LNCAP (cell line): Measurements from ENCODE around the gene BNC2.

ENCODE experiments used
- TF ChIP-seq, protein P1 (sequence below): fragments of 450-650 bp; IDR thresholded peaks from 2 replicates; pipeline ENCODE4 v1.5.1; 2017; ENCODE audit warnings: mild to moderate bottlenecking

BNC2 gene

DNA sequence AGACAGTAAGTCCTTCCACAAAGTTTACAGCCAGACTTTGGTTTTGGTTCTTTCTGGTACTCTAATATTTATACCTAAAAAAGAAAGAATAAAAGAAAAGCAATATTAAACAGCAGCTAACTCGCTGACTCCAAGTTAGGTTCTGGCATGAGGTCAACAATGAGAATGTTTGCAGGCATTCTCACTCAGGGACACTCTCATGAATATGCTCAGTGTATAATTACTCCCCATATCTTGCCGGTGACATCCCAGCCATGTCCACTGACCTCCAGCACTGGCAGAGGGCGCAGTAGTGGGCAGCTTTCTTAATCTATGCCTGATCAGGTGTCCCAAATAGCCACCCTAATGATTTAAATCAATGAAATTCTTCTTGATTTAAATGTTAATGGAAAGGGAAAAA lies 151.5 kb downstream of the BNC2 start:
- TF ChIP-seq, protein P1, sequence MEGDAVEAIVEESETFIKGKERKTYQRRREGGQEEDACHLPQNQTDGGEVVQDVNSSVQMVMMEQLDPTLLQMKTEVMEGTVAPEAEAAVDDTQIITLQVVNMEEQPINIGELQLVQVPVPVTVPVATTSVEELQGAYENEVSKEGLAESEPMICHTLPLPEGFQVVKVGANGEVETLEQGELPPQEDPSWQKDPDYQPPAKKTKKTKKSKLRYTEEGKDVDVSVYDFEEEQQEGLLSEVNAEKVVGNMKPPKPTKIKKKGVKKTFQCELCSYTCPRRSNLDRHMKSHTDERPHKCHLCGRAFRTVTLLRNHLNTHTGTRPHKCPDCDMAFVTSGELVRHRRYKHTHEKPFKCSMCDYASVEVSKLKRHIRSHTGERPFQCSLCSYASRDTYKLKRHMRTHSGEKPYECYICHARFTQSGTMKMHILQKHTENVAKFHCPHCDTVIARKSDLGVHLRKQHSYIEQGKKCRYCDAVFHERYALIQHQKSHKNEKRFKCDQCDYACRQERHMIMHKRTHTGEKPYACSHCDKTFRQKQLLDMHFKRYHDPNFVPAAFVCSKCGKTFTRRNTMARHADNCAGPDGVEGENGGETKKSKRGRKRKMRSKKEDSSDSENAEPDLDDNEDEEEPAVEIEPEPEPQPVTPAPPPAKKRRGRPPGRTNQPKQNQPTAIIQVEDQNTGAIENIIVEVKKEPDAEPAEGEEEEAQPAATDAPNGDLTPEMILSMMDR = no peak

DNA sequence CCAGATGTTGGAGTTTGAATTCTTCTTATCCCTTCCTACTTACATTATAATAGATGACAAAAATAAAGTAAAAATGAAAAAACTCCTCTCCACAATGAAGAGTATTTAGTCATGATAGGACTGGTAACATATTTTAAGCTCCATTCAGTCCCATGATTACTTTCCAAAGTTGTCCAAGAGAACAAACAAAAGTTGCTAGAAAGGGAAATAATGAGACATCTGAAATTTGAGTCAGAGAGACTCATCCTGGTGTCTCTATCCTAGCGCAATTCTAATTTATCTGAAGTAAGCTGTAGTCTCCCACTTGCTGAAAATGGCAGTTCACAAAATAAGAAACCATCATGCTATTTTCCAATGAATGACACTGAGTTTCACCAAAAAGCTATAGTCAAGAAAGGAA lies 152.2 kb downstream of the BNC2 start:
- TF ChIP-seq, protein P1 = no peak

DNA sequence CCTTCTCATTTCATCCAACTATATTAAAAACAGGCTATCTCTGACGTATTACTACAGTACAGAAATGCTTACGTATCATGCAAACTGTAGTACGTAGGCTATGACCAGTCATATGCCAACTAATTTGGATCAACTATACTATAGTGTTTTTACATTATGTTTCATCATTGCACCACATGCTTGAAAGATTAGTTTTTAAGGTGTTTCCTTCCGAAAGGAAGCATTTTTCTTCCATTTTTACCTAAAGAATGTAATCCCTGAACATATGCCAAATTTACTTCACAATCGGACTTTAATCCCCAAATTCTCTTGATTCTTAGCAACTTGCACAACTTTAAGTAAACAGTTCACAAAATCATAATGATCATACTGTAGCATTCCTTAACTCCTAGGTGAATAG lies 153.9 kb downstream of the BNC2 start:
- TF ChIP-seq, protein P1 = no peak

DNA sequence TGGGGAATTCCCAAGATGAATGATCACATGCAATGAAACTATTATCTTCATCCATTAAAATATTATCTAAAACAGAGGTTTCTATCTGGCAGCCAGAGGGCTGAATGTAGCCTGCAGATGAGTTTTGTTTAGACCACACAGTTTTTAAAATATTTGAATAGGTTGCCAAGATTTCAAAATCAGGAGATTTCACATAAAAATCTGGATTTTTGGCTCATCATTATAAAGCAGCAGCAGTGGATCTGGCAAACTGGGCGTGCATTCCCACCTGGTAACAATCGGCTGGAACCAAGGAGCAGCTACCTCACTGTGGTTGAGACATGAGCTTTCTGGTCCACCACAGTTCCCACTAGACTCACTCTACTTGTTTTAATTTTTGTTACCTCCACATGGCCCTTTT lies 155.1 kb downstream of the BNC2 start:
- TF ChIP-seq, protein P1 = no peak

DNA sequence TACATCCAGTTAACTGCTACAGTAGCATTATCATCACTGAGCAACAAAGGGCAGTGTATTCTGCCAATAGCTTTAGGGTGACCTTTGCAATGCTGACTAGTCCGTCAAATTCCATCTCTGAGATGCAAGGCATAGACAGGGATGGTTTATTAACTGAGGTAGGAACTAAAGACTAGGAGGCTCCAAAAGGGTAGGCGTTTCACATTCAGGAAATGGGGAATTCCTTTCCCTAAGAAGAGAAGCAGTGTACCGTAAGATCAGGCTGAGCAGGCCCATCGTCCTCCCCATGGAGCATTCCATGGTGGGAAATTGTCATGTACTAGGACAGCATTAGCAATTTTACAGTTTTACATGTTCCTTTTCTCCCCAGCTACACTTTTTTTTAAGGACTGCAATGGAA lies 157.7 kb downstream of the BNC2 start:
- TF ChIP-seq, protein P1 = no peak

DNA sequence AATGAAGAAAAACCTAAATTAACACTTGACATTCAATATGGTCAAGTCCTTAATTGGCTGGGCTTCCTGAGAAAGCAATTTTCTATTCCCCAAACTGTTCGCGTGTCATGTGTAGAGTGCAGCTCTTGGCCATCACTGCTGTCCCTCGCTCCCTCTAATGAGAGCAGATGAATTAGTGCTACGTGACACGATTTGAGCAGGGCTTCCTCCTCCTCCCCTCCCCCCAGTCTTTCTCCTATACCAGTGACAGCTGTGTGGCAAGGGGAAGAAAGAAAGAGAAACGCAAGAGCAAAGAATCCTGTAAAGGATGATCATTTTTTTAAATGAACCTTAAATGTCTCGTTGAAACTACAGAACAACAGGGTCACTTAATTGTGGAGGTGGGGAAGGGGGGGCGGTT lies 159.6 kb downstream of the BNC2 start:
- TF ChIP-seq, protein P1 = no peak

DNA sequence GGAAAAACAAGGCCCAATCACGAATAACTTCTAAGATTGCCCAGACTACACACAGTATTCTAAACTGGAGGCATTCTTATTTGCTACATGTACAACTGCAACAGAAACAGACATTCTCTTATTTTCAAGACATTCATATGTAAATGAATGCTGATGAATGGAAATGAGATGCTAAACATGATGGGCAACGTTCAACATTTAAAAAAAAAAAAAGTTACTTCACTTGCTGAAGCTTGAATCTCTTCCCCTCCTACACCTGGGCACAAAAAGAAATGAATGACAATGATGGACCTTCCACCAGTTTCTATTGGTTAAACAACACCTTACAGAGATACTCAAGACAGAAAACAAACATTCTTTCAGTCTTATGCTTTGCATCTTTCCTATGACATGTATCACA lies 160.5 kb downstream of the BNC2 start:
- TF ChIP-seq, protein P1 = no peak

DNA sequence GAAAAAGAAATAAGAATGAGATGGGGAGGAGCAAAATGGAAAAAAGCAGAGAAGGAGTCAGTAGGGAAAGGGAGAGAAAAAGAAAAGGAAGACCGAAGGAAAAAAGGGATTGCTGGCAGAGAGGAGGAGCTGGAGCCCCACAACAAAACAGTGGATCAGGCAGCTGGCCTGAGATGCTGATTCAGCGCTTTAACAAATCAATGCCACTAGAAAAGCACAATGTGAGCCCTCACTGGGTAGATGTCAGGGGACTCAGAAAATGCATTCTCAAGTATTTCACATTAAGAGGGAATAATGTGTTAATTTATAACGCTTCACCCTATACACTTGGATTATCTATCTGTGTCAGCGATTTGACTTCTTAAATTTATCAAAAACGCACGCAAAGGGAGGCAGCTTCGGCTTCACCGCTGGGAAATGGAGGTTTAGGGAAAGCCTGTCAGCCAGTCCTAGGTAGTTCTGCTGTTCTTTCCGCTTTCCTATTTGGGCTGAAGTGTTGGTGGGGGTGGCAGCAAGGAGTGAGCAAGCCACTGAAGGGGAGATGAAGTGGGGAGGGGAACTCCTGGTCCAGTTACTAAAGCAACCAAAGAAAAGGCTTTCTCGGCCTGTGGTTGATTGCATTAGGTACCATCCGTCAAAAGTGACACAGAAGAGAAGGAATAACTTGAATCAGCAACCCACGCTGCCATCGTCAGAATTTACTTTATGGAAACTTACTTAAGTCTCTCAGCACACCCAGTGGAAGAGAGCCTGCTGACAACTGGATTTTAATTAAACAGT lies 161.6 kb downstream of the BNC2 start:
- TF ChIP-seq, protein P1 = no peak
